T1000 (cell line): Measurements from ENCODE around the gene PEX26.
"Not testable (repeated sequence)": the region's sequence is repeated elsewhere in the genome, so short reads cannot be mapped to it uniquely, and the experiment has no call there.

ENCODE experiments used
- DNase-seq: peaks from one replicate; lab custom pipeline; 2025; ENCODE audit warnings: mixed read lengths; lab: John Stamatoyannopoulos, UW

Gene PEX26

DNA sequence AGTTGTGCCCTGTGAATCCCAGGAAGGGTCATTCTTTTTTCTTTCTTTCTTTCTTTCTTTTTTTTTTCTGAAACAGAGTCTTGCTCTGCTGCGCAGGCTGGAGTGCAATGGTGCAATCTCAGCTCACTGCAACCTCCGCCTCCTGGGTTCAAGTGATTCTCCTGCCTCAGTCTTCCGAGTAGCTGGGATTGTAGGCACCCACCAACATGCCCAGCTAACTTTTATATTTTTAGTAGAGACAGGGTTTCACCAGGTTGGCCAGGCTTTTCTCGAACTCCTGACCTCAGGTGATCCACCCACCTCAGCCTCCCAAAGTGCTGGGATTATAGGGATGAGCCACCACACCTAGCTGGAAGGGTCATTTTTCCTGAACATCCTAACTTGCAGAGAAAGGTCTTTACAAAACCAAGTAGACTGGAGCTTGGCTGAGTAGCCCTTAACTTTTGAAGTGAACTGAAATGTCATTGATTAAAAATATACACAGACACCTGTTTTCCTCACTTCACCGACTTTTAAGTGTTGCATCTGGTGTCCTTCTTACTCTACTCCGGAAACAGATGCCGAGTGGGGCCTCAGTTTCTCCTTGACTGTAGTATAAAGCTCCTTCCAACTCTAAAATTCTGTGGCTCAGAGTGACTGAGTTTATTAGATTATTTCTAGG lies 6.4 kb upstream of the PEX26 start:
- DNase-seq: not testable (repeated sequence)

GRCh38 chr22:18071968-18072310 lies 5.9 kb upstream of the PEX26 start:
- no peak for DNase-seq

DNA sequence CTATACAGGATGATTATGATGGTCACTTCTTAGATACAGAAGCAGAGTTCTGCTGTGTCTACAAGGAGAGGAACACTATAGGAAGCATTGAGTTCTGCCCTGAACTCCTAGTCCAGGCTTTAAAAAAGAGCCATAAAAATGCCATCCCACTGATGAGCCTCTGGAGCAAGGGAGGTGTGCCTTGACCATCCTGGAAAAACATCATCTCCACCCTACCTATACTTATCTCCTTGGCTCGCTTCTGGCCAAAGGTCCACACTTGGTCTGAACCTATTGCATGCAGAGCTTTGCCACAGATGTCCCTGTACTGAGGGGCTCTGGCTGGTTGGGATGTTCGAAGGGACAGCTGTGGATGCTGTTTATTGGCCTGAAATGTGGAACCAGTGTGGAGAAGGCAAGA lies 4.3 kb upstream of the PEX26 start:
- DNase-seq: no peak

- DNase-seq: not testable (repeated sequence)
These were observed 3.9 kb upstream of the PEX26 start for GRCh38 chr22:18073927-18074326.

DNA sequence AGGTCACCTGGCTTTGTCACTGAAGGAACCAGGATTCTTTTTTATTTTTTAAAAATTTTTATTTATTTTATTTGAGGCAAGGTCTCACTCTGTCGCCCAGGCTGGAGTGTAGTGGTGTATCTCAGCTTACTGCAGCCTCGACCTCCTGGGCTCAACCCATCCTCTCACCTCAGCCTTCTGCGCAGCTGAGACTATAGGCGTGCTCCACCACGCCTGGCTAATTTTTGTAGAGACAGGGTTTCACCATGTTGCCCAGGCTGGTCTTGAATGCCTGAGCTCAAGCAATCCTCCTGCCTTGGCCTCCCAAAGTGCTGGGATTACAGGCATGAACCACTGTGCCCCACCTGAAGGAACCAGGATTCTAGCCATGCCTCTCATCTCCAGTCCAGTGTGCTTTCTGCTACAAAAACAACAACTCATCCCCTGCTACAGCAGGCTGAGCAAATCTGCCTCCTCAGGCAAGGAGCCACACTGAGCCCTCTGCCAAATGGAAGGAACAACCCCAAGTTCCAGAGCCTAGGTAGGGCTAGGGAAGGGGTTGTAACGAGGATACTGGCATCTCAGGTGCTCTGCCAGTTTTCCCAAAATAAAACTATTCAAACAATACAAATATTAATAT lies 2.6 kb upstream of the PEX26 start:
- no peak for DNase-seq

GRCh38 chr22:18075720-18076497 lies 1.9 kb upstream of the PEX26 start:
- peak; percentile 61 for DNase-seq

DNA sequence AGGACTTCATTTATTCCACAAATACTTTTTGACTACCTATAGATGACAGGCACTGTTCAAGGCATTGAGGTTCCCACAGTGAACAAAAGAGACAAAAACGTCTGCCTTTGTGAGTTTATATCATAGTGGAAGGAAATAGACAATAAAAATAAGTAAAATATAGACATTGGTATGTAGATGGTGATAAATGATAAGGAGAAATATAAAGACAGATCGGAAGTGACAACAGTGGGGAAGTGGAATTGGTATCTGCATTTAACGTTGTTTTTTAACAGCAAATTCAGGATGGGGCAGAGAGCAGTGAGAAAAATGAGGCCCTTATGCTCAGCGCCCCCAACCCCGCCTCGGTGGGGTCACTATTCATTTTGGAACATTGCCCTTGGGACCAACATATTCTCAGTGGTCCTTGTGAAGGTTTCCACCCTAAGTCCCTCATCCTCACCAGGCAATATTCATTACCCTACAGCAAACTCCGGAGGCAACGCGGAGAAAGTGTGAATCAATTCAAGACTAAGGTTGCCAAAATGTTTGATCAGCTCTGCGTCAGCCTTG lies 627 bp upstream of the PEX26 start:
- no peak for DNase-seq

DNA sequence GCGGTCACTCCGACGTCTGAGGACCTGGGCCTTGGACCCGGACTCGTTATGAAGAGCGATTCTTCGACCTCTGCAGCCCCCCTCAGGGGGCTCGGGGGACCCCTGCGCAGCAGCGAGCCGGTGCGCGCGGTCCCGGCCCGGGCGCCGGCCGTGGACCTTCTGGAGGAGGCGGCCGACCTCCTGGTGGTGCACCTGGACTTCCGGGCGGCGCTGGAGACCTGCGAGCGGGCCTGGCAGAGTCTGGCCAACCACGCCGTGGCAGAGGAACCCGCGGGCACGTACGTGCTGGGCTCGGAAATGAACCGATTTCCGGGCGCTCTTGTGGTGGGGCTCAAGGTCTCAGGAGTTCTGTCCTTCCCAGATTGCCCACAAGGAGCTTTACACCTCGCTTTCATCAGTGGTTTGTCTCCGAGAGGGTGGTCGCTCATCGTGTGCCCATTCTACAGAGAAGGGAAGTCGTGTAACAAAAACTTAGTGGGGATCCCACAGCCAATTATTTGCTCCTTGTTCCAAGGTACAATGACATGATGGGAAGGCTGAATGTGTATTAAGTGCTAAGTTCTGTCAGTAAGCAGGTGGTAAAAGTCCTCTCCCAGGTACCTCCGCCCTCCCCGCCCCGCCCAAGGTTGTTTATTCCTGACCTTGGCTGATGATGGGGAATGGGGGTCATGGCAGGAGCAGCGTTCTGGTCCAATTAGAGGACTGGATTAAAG lies 695 bp downstream of the PEX26 start:
- DNase-seq: no peak

GRCh38 chr22:18079706-18080233 lies 2.0 kb downstream of the PEX26 start:
- DNase-seq: no peak

- DNase-seq: no peak
These were observed 3.6 kb downstream of the PEX26 start for GRCh38 chr22:18081416-18081815.

DNA sequence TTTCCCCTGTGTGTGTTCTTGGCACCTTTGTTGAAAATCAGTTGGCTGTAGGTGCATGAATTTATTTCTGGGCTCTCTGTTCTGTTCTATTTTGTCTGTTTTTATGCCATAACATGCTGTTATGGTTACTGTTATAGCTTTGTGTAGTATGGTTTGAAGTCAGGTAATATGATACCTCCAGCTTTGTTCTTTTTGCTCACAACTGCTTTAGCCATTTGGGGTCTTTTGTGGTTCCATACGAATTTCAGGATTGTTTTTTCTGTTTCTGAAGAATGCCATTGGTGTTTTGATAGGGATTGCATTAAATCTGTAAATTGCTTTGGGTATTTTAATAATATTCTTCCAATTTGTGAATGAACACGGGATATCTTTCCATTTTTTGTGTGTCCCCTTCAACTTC lies 4.7 kb downstream of the PEX26 start:
- no peak for DNase-seq

DNA sequence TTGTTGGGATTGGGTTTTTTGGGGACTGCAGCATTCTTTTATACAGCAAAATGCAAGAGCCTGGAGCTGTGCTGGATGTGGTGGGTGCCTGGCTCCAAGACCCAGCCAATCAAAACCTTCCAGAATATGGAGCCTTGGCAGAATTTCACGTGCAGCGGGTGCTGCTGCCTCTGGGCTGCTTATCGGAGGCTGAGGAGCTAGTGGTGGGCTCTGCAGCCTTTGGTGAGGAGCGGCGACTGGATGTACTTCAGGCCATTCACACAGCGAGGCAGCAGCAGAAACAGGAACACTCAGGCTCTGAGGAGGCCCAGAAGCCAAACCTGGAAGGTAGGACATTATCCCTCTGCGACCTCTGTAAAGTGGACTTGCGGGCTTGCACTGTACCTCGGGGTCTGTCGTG lies 5.6 kb downstream of the PEX26 start:
- DNase-seq: no peak

DNA sequence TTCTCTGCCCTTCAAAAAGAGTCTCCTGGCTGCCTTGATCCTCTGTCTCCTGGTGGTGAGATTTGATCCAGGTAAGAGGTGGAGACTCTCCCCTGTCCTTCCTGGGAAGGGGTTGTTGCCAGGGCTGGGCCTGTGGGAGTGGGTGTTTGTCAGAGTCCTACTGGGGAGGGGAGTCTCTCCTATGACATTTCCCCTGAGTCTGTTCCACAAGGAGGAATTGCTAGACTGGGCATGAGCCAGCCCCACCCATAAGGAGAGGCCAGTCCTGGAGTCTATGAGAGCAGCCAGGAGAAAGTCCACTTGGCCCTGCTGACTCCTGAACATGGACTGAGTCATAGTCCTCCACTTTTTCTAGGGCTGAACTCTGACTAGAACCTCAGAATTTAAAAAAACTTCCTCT lies 7.4 kb downstream of the PEX26 start:
- no peak for DNase-seq

- DNase-seq: no peak
These were observed 9.6 kb downstream of the PEX26 start for GRCh38 chr22:18087350-18087855.

DNA sequence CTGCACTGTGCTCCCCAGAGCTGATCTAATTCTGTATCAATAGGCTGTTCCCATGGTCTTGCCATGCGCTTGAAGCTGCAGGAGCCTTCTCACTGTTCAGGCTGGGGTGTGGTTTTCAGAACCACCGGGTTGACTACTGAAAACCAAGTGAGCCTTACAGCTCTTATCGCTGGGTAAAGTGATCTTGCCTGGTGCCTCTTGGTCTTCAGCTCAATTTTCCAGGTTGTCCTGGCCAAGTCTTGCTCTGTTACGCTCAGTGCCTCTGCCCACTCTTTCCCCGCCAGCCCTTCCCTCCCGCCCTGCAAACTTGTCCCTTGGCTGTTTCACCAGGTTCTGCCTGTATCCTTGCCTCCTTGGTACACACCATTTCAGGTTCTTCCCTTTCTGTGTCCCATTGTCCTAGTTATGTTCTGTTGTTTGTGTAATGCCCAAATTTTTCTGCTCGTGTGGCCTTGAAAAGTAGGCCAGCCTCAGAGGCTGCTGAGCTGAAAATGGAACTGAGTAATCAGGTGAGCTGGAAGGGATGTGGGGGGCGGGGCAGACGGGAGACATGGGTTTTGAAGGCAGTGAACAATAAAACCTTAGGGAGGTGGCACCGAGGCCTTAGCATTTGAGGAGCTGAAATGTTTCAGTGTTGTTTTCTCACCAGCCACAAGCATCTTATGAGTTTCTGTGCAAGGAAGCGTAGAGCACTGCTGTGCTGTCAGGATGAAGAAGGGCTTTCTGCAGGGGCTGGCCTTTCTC lies 11.2 kb downstream of the PEX26 start:
- no peak for DNase-seq

GRCh38 chr22:18090286-18090685 lies 12.5 kb downstream of the PEX26 start:
- no peak for DNase-seq

DNA sequence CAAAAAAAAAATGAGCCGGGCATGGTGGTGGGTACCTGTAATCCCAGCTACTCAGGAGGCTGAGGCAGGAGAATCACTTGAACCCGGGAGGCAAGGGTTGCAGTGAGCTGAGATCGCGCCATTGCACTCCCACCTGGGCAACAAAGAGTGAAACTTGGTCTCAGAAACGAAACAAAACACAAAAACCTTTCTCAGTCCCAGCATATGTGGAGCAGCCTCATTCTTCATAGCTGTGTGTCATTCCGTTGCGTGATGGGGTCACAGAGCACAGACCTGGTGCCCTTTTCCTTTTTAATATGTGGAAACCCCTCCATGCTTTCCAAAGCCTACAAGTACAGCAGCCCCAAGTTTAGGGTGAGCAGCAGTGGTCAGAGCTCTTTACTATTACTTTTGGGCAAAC lies 13.7 kb downstream of the PEX26 start:
- no peak for DNase-seq

DNA sequence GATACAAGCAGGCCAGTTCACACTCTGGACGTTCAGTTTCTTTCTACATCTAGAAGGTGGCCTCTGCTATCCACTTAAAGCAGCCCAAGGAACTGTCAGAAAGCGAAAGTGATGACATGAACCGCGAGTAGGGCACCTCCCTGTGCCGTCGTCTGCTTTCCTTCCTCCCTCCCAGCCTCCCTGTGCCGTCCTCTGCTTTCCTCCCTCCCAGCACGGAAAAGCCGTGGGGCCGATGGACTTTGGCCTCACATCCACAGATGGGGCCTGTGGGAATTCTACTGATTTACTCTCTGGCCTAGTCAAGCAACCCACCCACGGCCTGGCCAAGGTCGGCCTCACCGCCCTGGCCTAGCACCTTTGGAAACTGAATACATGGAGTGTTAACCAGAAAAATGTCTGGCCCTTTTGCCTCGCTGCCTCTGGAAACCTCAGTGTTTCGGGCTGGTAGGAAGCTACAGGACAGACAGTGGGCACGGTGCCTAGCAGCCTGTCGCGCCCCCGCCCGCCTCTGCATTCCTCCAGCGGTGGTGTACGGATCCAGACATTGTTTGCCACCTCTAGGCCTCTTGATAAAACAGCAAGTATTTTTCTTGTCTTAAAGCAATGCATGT lies 14.2 kb downstream of the PEX26 start:
- no peak for DNase-seq

- no peak for DNase-seq
These were observed 15.9 kb downstream of the PEX26 start for GRCh38 chr22:18093661-18094060.

GRCh38 chr22:18095101-18095805 lies 17.5 kb downstream of the PEX26 start:
- no peak for DNase-seq
